CD8-positive, alpha-beta memory T cell (primary cell): ENCODE data around the gene SFXN1. TPM values are rescaled to one million over a fixed set of nuclear protein-coding genes. Genes with fewer than 3 reads are reported as not detected.

Experiments
- CTCF ChIA-PET: fragments of 350-600 bp; sonication (Branson Sonifier 250); formaldehyde crosslinking; loops from one replicate; lab custom pipeline; 2021; ENCODE audit warnings: antibody characterized with exemption; lab: Charles Lee
- POLR2A ChIA-PET: fragments of 350-600 bp; sonication (Branson Sonifier 250); formaldehyde crosslinking; loops from one replicate; lab custom pipeline; 2021; ENCODE audit warnings: antibody characterized with exemption; lab: Charles Lee
- DNase-seq, 5 donors: peaks; one replicate each; pipeline versions ENCODE4 v3.0.0 to v3.0.0-alpha.2; 2020 to 2022; ENCODE audit warnings: mixed read lengths in 1 of 5
- H3K27ac ChIP-seq: one replicate; pipeline ENCODE4 v1.7.0; 2013; ENCODE audit warnings: low read depth, mild to moderate bottlenecking, low read length, moderate library complexity
- H3K27me3 ChIP-seq: 2 replicates; pipeline ENCODE4 v1.7.0; 2013; ENCODE audit warnings: low read length, mild to moderate bottlenecking; ENCODE audit not compliant: insufficient read depth, poor library complexity, severe bottlenecking
- H3K36me3 ChIP-seq: 2 replicates; pipeline ENCODE4 v1.7.0; 2013; ENCODE audit warnings: mild to moderate bottlenecking, low read length, moderate library complexity; ENCODE audit not compliant: insufficient read depth
- H3K4me1 ChIP-seq: 2 replicates; pipeline ENCODE4 v1.7.0; 2013; ENCODE audit warnings: mild to moderate bottlenecking, low read length, moderate library complexity; ENCODE audit not compliant: insufficient read depth
- H3K4me3 ChIP-seq: 2 replicates; pipeline ENCODE4 v1.7.0; 2013; ENCODE audit warnings: mild to moderate bottlenecking, low read length
- H3K9me3 ChIP-seq: 2 replicates; pipeline ENCODE4 v1.7.0; 2013; ENCODE audit warnings: mild to moderate bottlenecking, low read length
- H3K27ac Mint-ChIP-seq, 8 donors: one replicate each; pipeline ENCODE4 v1.8.0; 2020 to 2021; ENCODE audit warnings: mixed read lengths in 8 of 8, mild to moderate bottlenecking in 6 of 8, inconsistent platforms in 3 of 8, moderate library complexity in 3 of 8
- H3K27me3 Mint-ChIP-seq, 2 donors: one replicate each; pipeline ENCODE4 v1.8.0; 2020 to 2021; ENCODE audit warnings: mixed read lengths in 2 of 2, mild to moderate bottlenecking in 1 of 2, moderate library complexity in 1 of 2
- H3K36me3 Mint-ChIP-seq, 3 donors: one replicate each; pipeline ENCODE4 v1.8.0; 2020 to 2021; ENCODE audit warnings: mixed read lengths in 3 of 3, inconsistent platforms in 1 of 3, mild to moderate bottlenecking in 1 of 3
- H3K4me1 Mint-ChIP-seq, 3 donors: one replicate each; pipeline ENCODE4 v1.8.0; 2020 to 2021; ENCODE audit warnings: mixed read lengths in 3 of 3, inconsistent platforms in 1 of 3, mild to moderate bottlenecking in 1 of 3
- H3K4me3 Mint-ChIP-seq, 7 donors: one replicate each; pipeline ENCODE4 v1.8.0; 2020 to 2021; ENCODE audit warnings: mixed read lengths in 7 of 7, mild to moderate bottlenecking in 6 of 7, moderate library complexity in 4 of 7, inconsistent platforms in 2 of 7
- H3K9me3 Mint-ChIP-seq, 5 donors: one replicate each; pipeline ENCODE4 v1.8.0; 2020 to 2022; ENCODE audit warnings: mixed read lengths in 5 of 5, mild to moderate bottlenecking in 3 of 5, moderate library complexity in 2 of 5, inconsistent platforms in 1 of 5
- polyA plus RNA-seq: library from polyadenylated mRNA; unstranded; fragments of 300-500 nt; fragmentation: Illumina TruSeq; gene quantifications from one replicate; pipeline ENCODE4 v1.2.3, GENCODE V29; 2021
- total RNA-seq, 2 experiments: library from RNA; stranded (reverse); gene quantifications; one replicate each; pipeline ENCODE4 v1.2.3, GENCODE V29; 2021

SFXN1 gene
- total and polyA plus RNA-seq, 3 experiments from 2014 or later, result 68.1 to 366 (median 359) TPM

GRCh38 chr5:175567954-175568353 lies 89.6 kb downstream of the SFXN1 start:
- DNase-seq, result no peak
- peaks cover 0 to 2% (median 0%) of the 10 kb centered on the region in 5 donors for H3K9me3 Mint-ChIP-seq
- no peak overlapping the region for H3K27ac Mint-ChIP-seq
- H3K36me3 Mint-ChIP-seq, result no peaks in the 10 kb centered on the region
- H3K4me3 ChIP-seq, result no peak overlapping the region
- H3K27ac ChIP-seq, result no peak overlapping the region
- H3K27me3 ChIP-seq, result peaks cover 10% of the 10 kb centered on the region
- H3K27me3 Mint-ChIP-seq, result peaks cover 15 to 31% of the 10 kb centered on the region in 2 donors
- no peaks in the 10 kb centered on the region for H3K4me1 Mint-ChIP-seq
- CTCF ChIA-PET, result no interaction called here
- H3K4me3 Mint-ChIP-seq, result no peak overlapping the region
- H3K36me3 ChIP-seq, result no peaks in the 10 kb centered on the region
- H3K4me1 ChIP-seq, result no peaks in the 10 kb centered on the region
- POLR2A ChIA-PET, result no interaction called here
- no peaks in the 10 kb centered on the region for H3K9me3 ChIP-seq

- no peak for DNase-seq
- Histone ChIP-seq H3K4me3 (no peak overlapping the region), H3K27me3 (peaks cover 4% of the 10 kb centered on the region), H3K27ac (no peak overlapping the region), H3K36me3 (no peaks in the 10 kb centered on the region), H3K9me3 (no peaks in the 10 kb centered on the region), H3K4me1 (no peaks in the 10 kb centered on the region)
- Mint-ChIP-seq H3K4me3 (no peak overlapping the region), H3K27ac (peak overlapping the region in 1 of 8 donors; percentile 75), H3K9me3 (peaks cover 0 to 2% (median 0%) of the 10 kb centered on the region in 5 donors), H3K27me3 (peaks cover 11 to 38% of the 10 kb centered on the region in 2 donors), H3K36me3 (no peaks in the 10 kb centered on the region), H3K4me1 (no peaks in the 10 kb centered on the region)
- ChIA-PET CTCF (no interaction called here), POLR2A (no interaction called here)
These were observed 91.3 kb downstream of the SFXN1 start for GRCh38 chr5:175569701-175570100.

GRCh38 chr5:175572886-175573285 lies 94.5 kb downstream of the SFXN1 start:
- Histone ChIP-seq H3K27ac (no peak overlapping the region), H3K4me3 (no peak overlapping the region), H3K9me3 (no peaks in the 10 kb centered on the region), H3K4me1 (no peaks in the 10 kb centered on the region), H3K36me3 (no peaks in the 10 kb centered on the region), H3K27me3 (peaks cover 2% of the 10 kb centered on the region)
- Mint-ChIP-seq H3K4me3 (no peak overlapping the region), H3K4me1 (no peaks in the 10 kb centered on the region), H3K27ac (no peak overlapping the region), H3K27me3 (peaks cover 12 to 52% of the 10 kb centered on the region in 2 donors), H3K9me3 (peaks cover 0 to 2% (median 0%) of the 10 kb centered on the region in 5 donors), H3K36me3 (no peaks in the 10 kb centered on the region)
- CTCF ChIA-PET, result no interaction called here
- DNase-seq, result no peak
- POLR2A ChIA-PET, result no interaction called here

DNA sequence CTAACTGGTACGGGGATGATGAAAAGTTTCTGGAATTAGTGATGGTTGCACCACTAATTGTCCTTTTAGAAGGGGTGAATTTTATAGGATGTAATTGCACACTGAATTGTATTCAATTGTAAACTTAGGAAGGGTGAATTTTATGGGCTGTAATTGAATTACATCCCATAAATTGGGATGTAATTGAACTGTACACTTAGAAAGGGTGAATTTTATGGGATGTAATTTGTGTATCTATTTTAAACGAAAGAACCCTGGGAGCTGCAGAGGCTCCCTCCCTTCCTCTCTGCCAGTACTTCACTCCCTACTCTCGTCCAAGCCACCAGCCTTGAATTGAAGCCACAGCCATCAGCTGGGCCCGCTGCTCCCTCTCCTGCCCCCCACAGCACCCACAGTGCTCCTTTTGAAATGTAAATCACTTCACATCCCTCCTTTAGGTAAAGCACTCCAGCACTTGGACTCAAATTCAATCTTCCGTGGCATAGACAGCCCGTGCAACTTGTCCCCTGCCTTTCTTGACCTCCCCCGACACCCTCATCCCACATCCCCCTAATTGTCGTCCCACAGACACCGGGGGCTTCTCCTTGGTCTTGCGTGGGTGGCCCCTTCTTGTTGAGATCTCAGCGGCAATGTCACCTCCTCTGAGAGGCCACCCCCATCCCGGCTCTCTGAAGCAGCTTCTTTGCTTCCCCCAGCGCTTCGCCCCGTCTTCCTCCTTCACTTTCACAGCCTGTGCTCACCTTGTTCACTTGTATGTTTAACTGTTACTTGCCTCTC lies 95.3 kb downstream of the SFXN1 start:
- no peak overlapping the region for H3K27ac Mint-ChIP-seq
- H3K36me3 ChIP-seq, result no peaks in the 10 kb centered on the region
- peaks cover 0 to 2% (median 0%) of the 10 kb centered on the region in 5 donors for H3K9me3 Mint-ChIP-seq
- H3K27me3 Mint-ChIP-seq, result peaks cover 12 to 54% of the 10 kb centered on the region in 2 donors
- no peak overlapping the region for H3K4me3 ChIP-seq
- no peak overlapping the region for H3K27ac ChIP-seq
- H3K27me3 ChIP-seq, result no peaks in the 10 kb centered on the region
- H3K9me3 ChIP-seq, result no peaks in the 10 kb centered on the region
- H3K4me3 Mint-ChIP-seq, result no peak overlapping the region
- ChIA-PET POLR2A (no interaction called here), CTCF (no interaction called here)
- no peaks in the 10 kb centered on the region for H3K4me1 ChIP-seq
- H3K4me1 Mint-ChIP-seq, result no peaks in the 10 kb centered on the region
- DNase-seq, result no peak
- no peaks in the 10 kb centered on the region for H3K36me3 Mint-ChIP-seq

DNA sequence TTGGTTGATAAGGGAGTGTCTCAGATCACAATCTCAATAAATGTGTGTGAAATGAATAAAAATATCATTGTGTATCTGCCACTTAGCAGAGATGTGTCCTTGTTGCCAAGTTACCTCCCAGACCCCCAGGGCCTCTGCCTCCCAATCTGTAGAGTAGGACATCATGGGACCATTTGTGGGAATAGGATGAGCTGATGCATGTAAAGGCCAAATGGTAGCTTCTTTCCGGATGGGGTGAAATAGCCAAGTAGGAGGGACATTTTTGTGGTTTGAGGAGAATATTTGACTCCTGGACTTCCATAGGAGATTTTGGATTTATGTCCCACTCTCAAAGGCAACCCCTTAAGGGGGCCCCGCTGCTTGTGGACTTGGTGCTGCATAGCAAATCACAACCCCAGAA lies 96.9 kb downstream of the SFXN1 start:
- Histone ChIP-seq H3K4me3 (no peak overlapping the region), H3K27me3 (no peaks in the 10 kb centered on the region), H3K27ac (no peak overlapping the region), H3K9me3 (no peaks in the 10 kb centered on the region), H3K4me1 (no peaks in the 10 kb centered on the region), H3K36me3 (no peaks in the 10 kb centered on the region)
- Mint-ChIP-seq H3K4me1 (no peaks in the 10 kb centered on the region), H3K9me3 (peaks cover 0 to 3% (median 0%) of the 10 kb centered on the region in 5 donors), H3K36me3 (no peaks in the 10 kb centered on the region), H3K27ac (no peak overlapping the region), H3K27me3 (peaks cover 8 to 50% of the 10 kb centered on the region in 2 donors), H3K4me3 (no peak overlapping the region)
- DNase-seq, result no peak
- ChIA-PET POLR2A (no interaction called here), CTCF (no interaction called here)

DNA sequence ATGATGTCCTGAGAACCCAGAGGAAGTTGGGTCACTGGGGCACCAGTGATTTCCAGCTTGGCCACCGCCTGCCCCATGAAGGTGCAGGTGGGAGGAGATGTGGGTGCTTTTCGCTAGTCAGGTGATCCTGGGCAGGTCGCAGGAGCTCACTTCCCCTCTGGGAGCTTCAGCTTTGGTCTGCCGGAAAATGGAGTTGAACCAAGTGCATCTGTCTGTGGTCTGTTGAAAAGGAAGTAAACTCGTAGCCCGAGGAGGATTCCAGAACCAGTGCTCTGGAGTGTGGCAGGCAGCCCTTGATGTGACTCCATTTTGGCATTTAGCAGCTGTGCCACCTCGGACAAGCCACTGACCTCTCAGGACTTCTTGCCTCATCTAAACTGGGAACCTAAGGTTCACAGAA lies 97.7 kb downstream of the SFXN1 start:
- DNase-seq, result no peak
- Histone ChIP-seq H3K27me3 (no peaks in the 10 kb centered on the region), H3K27ac (no peak overlapping the region), H3K4me1 (no peaks in the 10 kb centered on the region), H3K4me3 (no peak overlapping the region), H3K36me3 (no peaks in the 10 kb centered on the region), H3K9me3 (no peaks in the 10 kb centered on the region)
- no peak overlapping the region for H3K4me3 Mint-ChIP-seq
- H3K27ac Mint-ChIP-seq, result no peak overlapping the region
- no peaks in the 10 kb centered on the region for H3K4me1 Mint-ChIP-seq
- peaks cover 0 to 3% (median 0%) of the 10 kb centered on the region in 5 donors for H3K9me3 Mint-ChIP-seq
- H3K36me3 Mint-ChIP-seq, result no peaks in the 10 kb centered on the region
- ChIA-PET POLR2A (no interaction called here), CTCF (no interaction called here)
- peaks cover 8 to 46% of the 10 kb centered on the region in 2 donors for H3K27me3 Mint-ChIP-seq

GRCh38 chr5:175576591-175576990 lies 98.2 kb downstream of the SFXN1 start:
- H3K36me3 ChIP-seq, result no peaks in the 10 kb centered on the region
- Mint-ChIP-seq H3K27me3 (peaks cover 8 to 45% of the 10 kb centered on the region in 2 donors), H3K36me3 (no peaks in the 10 kb centered on the region), H3K27ac (no peak overlapping the region), H3K4me1 (no peaks in the 10 kb centered on the region), H3K9me3 (peaks cover 0 to 3% (median 0%) of the 10 kb centered on the region in 5 donors), H3K4me3 (no peak overlapping the region)
- H3K27ac ChIP-seq, result no peak overlapping the region
- H3K4me1 ChIP-seq, result no peaks in the 10 kb centered on the region
- CTCF ChIA-PET, result no interaction called here
- H3K4me3 ChIP-seq, result no peak overlapping the region
- POLR2A ChIA-PET, result no interaction called here
- no peak for DNase-seq
- H3K9me3 ChIP-seq, result no peaks in the 10 kb centered on the region
- no peaks in the 10 kb centered on the region for H3K27me3 ChIP-seq
